K562 (cell line): ENCODE data around the gene AFF2. TPM values are rescaled to one million over a fixed set of nuclear protein-coding genes. Genes with fewer than 3 reads are reported as not detected.

ENCODE experiments used
- ATAC-seq: fragments of 200-7000 bp; cut with Tn5 transposase; 3 replicates; pipeline ENCODE4 v1.9.1; 2020; ENCODE audit warnings: moderate library complexity
- BruUV-seq: library from RNA; stranded (reverse); fragments of 400-500 nt; replicated peaks from 2 replicates; lab custom pipeline; 2021; lab: Mats Ljungman, UMichigan
- CTCF ChIA-PET: fragments of 300-600 bp; formaldehyde crosslinking; extraction: SDS; loops from one replicate; lab custom pipeline; 2021; ENCODE audit warnings: low intra/inter-chr PET ratio; lab: Yijun Ruan, JAX
- POLR2A ChIA-PET: fragments of 300-600, 350-650 bp; sonication (Branson Sonifier 250); formaldehyde crosslinking; extraction: SDS; loops from one replicate; lab custom pipeline; 2021; ENCODE audit warnings: antibody characterized with exemption, inconsistent platforms; lab: Yijun Ruan, JAX
- DNase-seq, 4 experiments: peaks; one replicate each; pipeline versions ENCODE4 v3.0.0 to v3.0.0-alpha.2; 2011 to 2018; ENCODE audit warnings: low spot score in 3 of 4, mixed read lengths in 3 of 4; ENCODE audit errors: extremely low read depth in 1 of 4
- FAIRE-seq: peaks from 2 replicates; lab custom pipeline; 2011; peaks lifted over from hg19 to GRCh38; lab: Jason Lieb, UNC
- H2AFZ ChIP-seq: 2 replicates; pipeline ENCODE4 v1.6.0; 2011; ENCODE audit warnings: low read depth, low read length, control low read depth, inconsistent platforms
- H3K27ac ChIP-seq: fragments of 200-600 bp; 3 replicates; pipeline ENCODE4 v1.8.0; 2011; ENCODE audit warnings: low read depth, mild to moderate bottlenecking, control low read depth, inconsistent platforms, low read length, moderate library complexity, mixed read lengths; ENCODE audit errors: extremely low read depth
- H3K27me3 ChIP-seq, 2 experiments: fragments of 300-600 bp in 1 of 2; 2 replicates in 1 of 2; 3 replicates in 1 of 2; pipeline versions ENCODE4 v1.6.0 to v1.8.0; 2011; ENCODE audit warnings: inconsistent platforms in 2 of 2, low read length in 2 of 2, mild to moderate bottlenecking in 1 of 2, mixed read lengths in 1 of 2, moderate library complexity in 1 of 2; ENCODE audit not compliant: control insufficient read depth in 2 of 2, insufficient read depth in 2 of 2
- H3K36me3 ChIP-seq: fragments of 300-600 bp; 3 replicates; pipeline ENCODE4 v1.8.0; 2011; ENCODE audit warnings: mild to moderate bottlenecking, low read length, inconsistent platforms; ENCODE audit not compliant: control insufficient read depth, insufficient read depth
- H3K4me1 ChIP-seq, 2 experiments: fragments of 200-600 bp in 1 of 2; replicated peaks in 1 of 2; 2 replicates in 1 of 2; 3 replicates in 1 of 2; pipeline versions ENCODE4 v1.5.1 to v1.8.0; 2011; ENCODE audit warnings: inconsistent platforms in 2 of 2, low read length in 2 of 2, mild to moderate bottlenecking in 1 of 2, mixed read lengths in 1 of 2, moderate library complexity in 1 of 2; ENCODE audit not compliant: control insufficient read depth in 2 of 2, insufficient read depth in 2 of 2
- H3K4me2 ChIP-seq: 2 replicates; pipeline ENCODE4 v1.6.1; 2011; ENCODE audit warnings: low read length, control low read depth, inconsistent platforms, mixed read lengths; ENCODE audit not compliant: insufficient read depth
- H3K4me3 ChIP-seq: fragments of 200-600 bp; sonication (generic), shearing (Covaris generic); 2 replicates; pipeline ENCODE4 v1.5.1; 2016; ENCODE audit warnings: control low read depth, inconsistent platforms
- H3K79me2 ChIP-seq: fragments of 200-600 bp; 3 replicates; pipeline ENCODE4 v1.8.0; 2011; ENCODE audit warnings: low read length, inconsistent platforms; ENCODE audit not compliant: control insufficient read depth, insufficient read depth
- H3K9ac ChIP-seq, 2 experiments: 2 replicates each; pipeline versions ENCODE4 v1.6.0 to v1.6.1; 2011; ENCODE audit warnings: low read depth in 2 of 2, low read length in 2 of 2, control low read depth in 1 of 2, inconsistent platforms in 1 of 2, mild to moderate bottlenecking in 1 of 2, mixed read lengths in 1 of 2; ENCODE audit not compliant: insufficient read depth in 1 of 2
- H3K9me1 ChIP-seq: one replicate; pipeline ENCODE4 v1.6.0; 2011; ENCODE audit warnings: inconsistent platforms, mild to moderate bottlenecking, low read length, moderate library complexity; ENCODE audit not compliant: control insufficient read depth, insufficient read depth
- H3K9me3 ChIP-seq: replicated peaks from 2 replicates; pipeline ENCODE4 v1.5.1; 2011; ENCODE audit warnings: low read depth, low read length, inconsistent platforms; ENCODE audit not compliant: control insufficient read depth, insufficient read depth
- H4K20me1 ChIP-seq: replicated peaks from 2 replicates; pipeline ENCODE4 v1.6.1; 2011; ENCODE audit warnings: low read length, inconsistent platforms, mixed read lengths; ENCODE audit not compliant: control insufficient read depth, insufficient read depth
- KDM2B ChIP-seq: fragments of 250-450 bp; sonication (Bioruptor Pico); IDR thresholded peaks from 2 replicates; pipeline ENCODE4 v1.8.0; 2021; ENCODE audit warnings: mild to moderate bottlenecking, moderate library complexity
- MBD2 ChIP-seq: sonication (generic); IDR thresholded peaks from 2 replicates; pipeline ENCODE4 v1.6.1; 2016; ENCODE audit warnings: low read depth, borderline replicate concordance
- MLX ChIP-seq, 2 experiments: fragments of 450-650 bp in 1 of 2; sonication (generic) in 1 of 2; formaldehyde crosslinking; conservative IDR thresholded peaks; 2 replicates each; pipeline versions ENCODE4 v1.4.0 to v1.8.1; 2020 to 2022; ENCODE audit warnings: mild to moderate bottlenecking in 1 of 2, missing genetic modification reagents in 1 of 2
- NFATC3 ChIP-seq: fragments of 450-650 bp; IDR thresholded peaks from 2 replicates; pipeline ENCODE4 v1.6.1; 2017; ENCODE audit warnings: mild to moderate bottlenecking
- NFIC ChIP-seq: fragments of 450-650 bp; IDR thresholded peaks from 2 replicates; pipeline ENCODE4 v1.6.1; 2017; ENCODE audit warnings: mild to moderate bottlenecking, inconsistent platforms
- NR4A1 ChIP-seq, 2 experiments: fragments of 250-450 bp in 1 of 2; fragments of 450-650 bp in 1 of 2; sonication (Bioruptor Pico) in 1 of 2; IDR thresholded peaks; 2 replicates each; pipeline versions ENCODE4 v1.4.0 to v1.6.1; 2016 to 2020; ENCODE audit warnings: mild to moderate bottlenecking in 2 of 2, missing compliant biosample characterization in 1 of 2, missing genetic modification characterization in 1 of 2, moderate library complexity in 1 of 2
- POLR2AphosphoS2 ChIP-seq: IDR thresholded peaks from 2 replicates; pipeline ENCODE4 v1.6.1; 2012; ENCODE audit warnings: low read length, improper control_type of control experiment
- SNRNP70 ChIP-seq: fragments of 200-400 bp; formaldehyde crosslinking; optimal IDR thresholded peaks from 2 replicates; pipeline ENCODE3; 2017; ENCODE audit warnings: low read depth, low read length
- TAL1 ChIP-seq: fragments of 450-650 bp; IDR thresholded peaks from 2 replicates; pipeline ENCODE4 v1.6.1; 2016; ENCODE audit warnings: mild to moderate bottlenecking
- ZBED1 ChIP-seq: IDR thresholded peaks from 2 replicates; pipeline ENCODE4 v1.6.1; 2014
- ZFPM2 ChIP-seq: fragments of 250-450 bp; sonication (Bioruptor Pico); IDR thresholded peaks from 2 replicates; pipeline ENCODE4 v1.5.1; 2022; ENCODE audit warnings: mild to moderate bottlenecking
- ZNF431 ChIP-seq: sonication (generic); formaldehyde crosslinking; IDR thresholded peaks from 2 replicates; pipeline ENCODE4 v1.8.0; 2022; ENCODE audit warnings: mild to moderate bottlenecking, missing genetic modification reagents
- ZNF551 ChIP-seq: fragments of 250-450 bp; sonication (Bioruptor Pico); IDR thresholded peaks from 2 replicates; pipeline ENCODE4 v1.5.0; 2021; ENCODE audit warnings: mild to moderate bottlenecking, moderate library complexity
- WGBS: fragments of 100-300 bp; shearing (Covaris generic); methylation state at CpG from one replicate; pipeline ENCODE4 v1.1.6; 2016; ENCODE audit warnings: low coverage, mixed read lengths; ENCODE audit not compliant: insufficient coverage; ENCODE audit errors: missing lambda C conversion rate; 5-methylcytosine and 5-hydroxymethylcytosine counted together
- in situ Hi-C: fragments of 300-500 bp; cut with MboI; formaldehyde crosslinking; loops from 4 replicates; pipeline ENCODE4 v1.15.0; 2018; ENCODE audit warnings: inconsistent platforms, mixed read lengths
- intact Hi-C: fragments of 100-400 bp; cut with micrococcal nuclease; formaldehyde crosslinking; loops from 2 replicates; pipeline ENCODE4 v1.14.2; 2022
- polyA plus RNA-seq, 8 experiments: library from polyadenylated mRNA; depleted of rRNA in 4 of 8; stranded (reverse) in 5 of 8; unstranded in 3 of 8; fragments of >200 nt; fragmentation: Nextera tagmentation in 2 of 8; fragmentation: Illumina TruSeq in 1 of 8; extraction: Ambion mirVana in 2 of 8; extraction: Trizol in 1 of 8; gene quantifications; 2 replicates each; pipeline versions ENCODE4 v1.2.1 to v1.2.3, GENCODE V29; 2011 to 2014; ENCODE audit warnings: inconsistent platforms in 1 of 8, missing spikeins in 1 of 8
- total RNA-seq, 7 experiments: library from RNA; depleted of rRNA in 6 of 7; stranded (reverse); fragments of >200 nt in 6 of 7; fragmentation: Illumina TruSeq in 2 of 7; extraction: Trizol in 2 of 7; gene quantifications; 2 replicates each; pipeline versions ENCODE4 v1.2.1 to v1.2.3, GENCODE V29; 2011 to 2021; ENCODE audit warnings: low replicate concordance in 1 of 7

The AFF2 gene
- total and polyA plus RNA-seq, 9 of the 15 experiments (the other 6 are each of a cell fraction or from before 2014, with no cell fraction given), result 0.01 to 0.20 (median 0.07) TPM

- BruUV-seq, result no TSS peak
- no peaks in the 10 kb centered on the region for H3K9me1 ChIP-seq
- no peaks in the 10 kb centered on the region for H3K79me2 ChIP-seq
- no peak overlapping the region for H3K4me3 ChIP-seq
- H3K27ac ChIP-seq, result no peak overlapping the region
- no peak overlapping the region for H3K9ac ChIP-seq
- WGBS, result 0% methylated on average over 2 of the region's 3 CpGs
- ChIA-PET POLR2A (no interaction called here), CTCF (no interaction called here)
- H3K9me3 ChIP-seq, result no peaks in the 10 kb centered on the region
- H3K4me1 ChIP-seq, result no peaks in the 10 kb centered on the region
- H3K36me3 ChIP-seq, result no peaks in the 10 kb centered on the region
- FAIRE-seq, result no peak
- intact Hi-C loops, result no loop called here
- no peak overlapping the region for H2AFZ ChIP-seq
- DNase-seq, result no peak
- no peaks in the 10 kb centered on the region for H4K20me1 ChIP-seq
- no peak overlapping the region for H3K4me2 ChIP-seq
- no peaks in the 10 kb centered on the region for H3K27me3 ChIP-seq
- no peak for TF ChIP-seq ZNF431
- no peak for TF ChIP-seq MBD2
- TF ChIP-seq POLR2AphosphoS2, result no peak
- no peak for TF ChIP-seq ZBED1
- TF ChIP-seq SNRNP70, result no peak
- TF ChIP-seq NR4A1 (CRISPR knock-in tag; IDR thresholded peaks at IDR 0.05), result no peak
- no peak for TF ChIP-seq NR4A1 (tag; IDR thresholded peaks at IDR 0.05)
- no peak for TF ChIP-seq NFIC
- TF ChIP-seq ZNF551, result no peak
- no peak for TF ChIP-seq TAL1
- TF ChIP-seq MLX (CRISPR knock-in tag; conservative IDR thresholded peaks at IDR 0.05), result no peak
- no peak for TF ChIP-seq KDM2B
- no peak for TF ChIP-seq ZFPM2 (CRISPR knock-in tag)
- no peak for TF ChIP-seq NFATC3
- ATAC-seq, result no peak
- in situ Hi-C loops, result no loop called here
Observed at GRCh38 chrX:148874636-148875246, 374.3 kb downstream of the AFF2 start.
